Measurements from ENCODE around the gene OR5D16.
"Not testable (repeated sequence)": the region's sequence is repeated elsewhere in the genome, so short reads cannot be mapped to it uniquely, and the experiment has no call there.

The OR5D16 gene

DNA sequence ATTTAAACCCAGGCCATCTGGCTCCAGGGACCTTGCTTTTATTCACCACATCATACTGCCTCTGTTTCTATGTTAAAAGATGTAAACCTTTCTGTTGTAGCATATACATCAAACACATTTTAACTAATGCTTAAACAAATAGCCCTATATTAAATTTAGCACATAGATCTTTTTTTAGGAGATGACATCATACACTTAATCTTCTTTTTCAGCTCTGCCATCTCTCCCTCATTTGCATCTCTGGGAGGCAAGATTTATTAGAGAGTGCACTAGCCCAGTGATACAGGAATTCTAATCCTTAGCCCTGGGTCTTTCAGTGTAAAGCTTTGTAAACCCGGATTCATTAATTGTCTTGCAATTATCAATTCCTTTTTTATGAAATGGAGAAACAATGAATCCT, 13.6 kb downstream of the OR5D16 start:
- Histone ChIP-seq H3K27me3 (replicated peaks; ENCODE audit: control insufficient read depth, insufficient read depth, low read length, poor library complexity, severe bottlenecking) (no peaks in the 10 kb centered on the region), H3K36me3 (ENCODE audit: control insufficient read depth, insufficient read depth, low read length) (no peaks in the 10 kb centered on the region), H3K9me3 (ENCODE audit: control insufficient read depth, low read length) (no peaks in the 10 kb centered on the region), H3K4me1 (ENCODE audit: control insufficient read depth, insufficient read depth, low read length, poor library complexity, severe bottlenecking) (no peaks in the 10 kb centered on the region), H3K4me3 (ENCODE audit: insufficient read depth, low read depth, low read length, poor library complexity, severe bottlenecking) (no peak overlapping the region), H3K27ac (ENCODE audit: insufficient read depth, low read length, poor library complexity, severe bottlenecking) (no peak overlapping the region)
- no peak for DNase-seq

DNA sequence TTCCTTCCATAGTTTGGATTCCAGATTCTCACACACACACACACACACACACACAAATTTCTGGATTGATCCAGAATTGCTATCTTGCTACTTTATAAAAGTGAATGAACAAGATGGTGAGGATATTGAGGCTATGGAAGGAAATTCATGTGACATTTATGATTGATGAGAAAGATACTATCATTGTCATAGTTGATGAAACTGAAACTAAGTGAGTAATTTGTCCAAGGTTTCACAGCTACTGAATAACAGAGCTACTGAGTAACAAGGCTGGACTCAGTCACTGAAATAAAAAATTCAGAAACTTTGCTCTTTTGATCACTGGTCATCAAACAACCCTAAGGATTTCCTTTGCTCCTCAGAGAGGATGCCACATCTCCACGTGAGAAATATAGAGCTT, 16.2 kb downstream of the OR5D16 start:
- DNase-seq = no peak
- no peaks in the 10 kb centered on the region for H3K4me1 ChIP-seq (ENCODE audit: control insufficient read depth, insufficient read depth, low read length, poor library complexity, severe bottlenecking)
- H3K4me3 ChIP-seq (ENCODE audit: insufficient read depth, low read depth, low read length, poor library complexity, severe bottlenecking) = no peak overlapping the region
- no peak overlapping the region for H3K27ac ChIP-seq (ENCODE audit: insufficient read depth, low read length, poor library complexity, severe bottlenecking)
- no peaks in the 10 kb centered on the region for H3K27me3 ChIP-seq (replicated peaks; ENCODE audit: control insufficient read depth, insufficient read depth, low read length, poor library complexity, severe bottlenecking)
- no peaks in the 10 kb centered on the region for H3K9me3 ChIP-seq (ENCODE audit: control insufficient read depth, low read length)
- H3K36me3 ChIP-seq (ENCODE audit: control insufficient read depth, insufficient read depth, low read length) = no peaks in the 10 kb centered on the region

DNA sequence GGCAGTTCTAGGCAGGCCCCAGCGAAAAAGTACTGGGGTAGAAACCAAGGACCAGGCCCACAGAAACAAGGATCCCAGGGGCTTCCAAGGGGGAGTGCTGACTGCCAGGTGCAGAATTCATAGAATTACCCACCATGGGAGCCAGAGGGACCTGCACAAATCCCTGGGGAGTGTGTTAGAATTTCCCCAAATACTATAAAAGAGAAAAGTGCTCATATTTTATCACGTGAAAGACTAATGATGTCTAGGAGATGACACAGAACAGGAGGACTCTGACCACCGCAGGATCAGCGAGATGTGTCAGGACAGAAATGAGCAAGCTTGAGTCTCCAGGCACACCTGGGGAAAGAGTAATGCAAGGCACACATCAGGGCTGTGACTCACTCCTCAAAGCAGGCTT, 28.8 kb downstream of the OR5D16 start:
- not testable (repeated sequence) for H3K36me3 ChIP-seq (ENCODE audit: control insufficient read depth, insufficient read depth, low read length); H3K4me1 ChIP-seq (ENCODE audit: control insufficient read depth, insufficient read depth, low read length, poor library complexity, severe bottlenecking); H3K4me3 ChIP-seq (ENCODE audit: insufficient read depth, low read depth, low read length, poor library complexity, severe bottlenecking); H3K27ac ChIP-seq (ENCODE audit: insufficient read depth, low read length, poor library complexity, severe bottlenecking); H3K9me3 ChIP-seq (ENCODE audit: control insufficient read depth, low read length); H3K27me3 ChIP-seq (replicated peaks; ENCODE audit: control insufficient read depth, insufficient read depth, low read length, poor library complexity, severe bottlenecking); DNase-seq

DNA sequence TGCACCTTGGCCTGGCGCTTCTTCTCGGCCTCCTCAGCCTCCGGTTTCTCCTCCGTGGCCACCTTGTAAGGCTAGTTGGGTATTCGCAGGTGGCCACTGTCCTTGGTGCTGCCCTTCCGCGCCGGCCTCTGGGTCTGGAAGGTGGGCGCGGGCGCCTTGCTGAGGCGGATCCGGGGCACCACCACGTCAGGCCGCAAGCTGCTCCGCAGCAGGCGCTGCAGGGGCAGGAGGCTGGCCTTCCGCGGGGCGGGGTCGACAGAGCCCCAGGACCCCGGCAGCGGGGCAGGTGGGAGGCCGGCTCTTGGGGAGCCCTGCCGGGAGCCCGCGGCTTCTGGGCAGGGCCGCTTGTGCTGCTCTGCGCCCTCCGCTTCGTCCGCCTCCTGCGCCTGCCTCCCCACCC, 34.2 kb downstream of the OR5D16 start:
- not testable (repeated sequence) for H3K27ac ChIP-seq (ENCODE audit: insufficient read depth, low read length, poor library complexity, severe bottlenecking); H3K9me3 ChIP-seq (ENCODE audit: control insufficient read depth, low read length); H3K4me3 ChIP-seq (ENCODE audit: insufficient read depth, low read depth, low read length, poor library complexity, severe bottlenecking); H3K27me3 ChIP-seq (replicated peaks; ENCODE audit: control insufficient read depth, insufficient read depth, low read length, poor library complexity, severe bottlenecking); DNase-seq; H3K36me3 ChIP-seq (ENCODE audit: control insufficient read depth, insufficient read depth, low read length); H3K4me1 ChIP-seq (ENCODE audit: control insufficient read depth, insufficient read depth, low read length, poor library complexity, severe bottlenecking)

DNA sequence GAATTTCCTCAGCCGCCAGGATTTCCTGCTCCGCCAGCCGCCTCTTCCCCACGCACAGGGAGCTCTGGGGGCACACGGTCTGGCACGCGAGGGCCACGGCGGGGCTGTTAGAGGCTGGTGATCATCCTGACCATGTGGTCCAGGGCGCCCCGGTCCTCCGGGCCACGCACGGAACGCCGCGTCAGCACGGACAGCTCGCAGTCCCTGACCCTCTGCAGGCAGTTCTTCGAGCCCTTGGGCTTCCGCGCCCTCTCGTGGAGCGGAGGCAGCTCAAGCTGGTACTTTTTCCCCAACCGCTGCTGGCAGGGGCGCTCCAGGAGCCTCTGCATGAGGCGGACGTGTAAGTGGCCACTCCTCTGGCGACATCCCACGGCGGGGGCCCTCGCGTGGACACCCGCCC, 34.6 kb downstream of the OR5D16 start:
- DNase-seq; H3K27me3 ChIP-seq (replicated peaks; ENCODE audit: control insufficient read depth, insufficient read depth, low read length, poor library complexity, severe bottlenecking); H3K4me1 ChIP-seq (ENCODE audit: control insufficient read depth, insufficient read depth, low read length, poor library complexity, severe bottlenecking); H3K9me3 ChIP-seq (ENCODE audit: control insufficient read depth, low read length); H3K27ac ChIP-seq (ENCODE audit: insufficient read depth, low read length, poor library complexity, severe bottlenecking); H3K36me3 ChIP-seq (ENCODE audit: control insufficient read depth, insufficient read depth, low read length); H3K4me3 ChIP-seq (ENCODE audit: insufficient read depth, low read depth, low read length, poor library complexity, severe bottlenecking): not testable (repeated sequence)

DNA sequence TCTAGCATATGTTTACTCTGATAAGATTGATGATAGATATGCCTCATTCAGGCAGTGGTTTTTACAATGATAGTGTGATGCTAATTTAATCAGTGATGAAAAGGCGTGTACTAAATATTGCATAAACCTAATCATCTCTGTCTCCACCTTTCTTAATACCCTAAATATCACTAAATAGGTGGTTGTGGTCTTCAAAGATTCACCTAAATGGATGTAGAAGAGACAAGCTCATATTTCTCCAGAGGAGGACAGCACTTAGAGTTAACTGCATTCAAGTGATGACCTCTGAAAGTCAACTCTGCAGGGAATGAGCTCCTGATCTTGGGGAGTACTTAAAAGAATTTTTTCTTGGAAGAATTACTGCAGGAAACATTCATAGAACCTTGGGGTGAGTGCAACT, 44.4 kb downstream of the OR5D16 start, which contains the start of gene TRIM51:
Gene TRIM51, plus strand, starts transcription at position 301 of the 400 bp plus-strand sequence. CDS start 2,132 bp downstream, outside the sequence.
- H3K9me3 ChIP-seq (ENCODE audit: control insufficient read depth, low read length); H3K4me1 ChIP-seq (ENCODE audit: control insufficient read depth, insufficient read depth, low read length, poor library complexity, severe bottlenecking); H3K36me3 ChIP-seq (ENCODE audit: control insufficient read depth, insufficient read depth, low read length); H3K27me3 ChIP-seq (replicated peaks; ENCODE audit: control insufficient read depth, insufficient read depth, low read length, poor library complexity, severe bottlenecking); H3K27ac ChIP-seq (ENCODE audit: insufficient read depth, low read length, poor library complexity, severe bottlenecking); H3K4me3 ChIP-seq (ENCODE audit: insufficient read depth, low read depth, low read length, poor library complexity, severe bottlenecking); DNase-seq: not testable (repeated sequence)

DNA sequence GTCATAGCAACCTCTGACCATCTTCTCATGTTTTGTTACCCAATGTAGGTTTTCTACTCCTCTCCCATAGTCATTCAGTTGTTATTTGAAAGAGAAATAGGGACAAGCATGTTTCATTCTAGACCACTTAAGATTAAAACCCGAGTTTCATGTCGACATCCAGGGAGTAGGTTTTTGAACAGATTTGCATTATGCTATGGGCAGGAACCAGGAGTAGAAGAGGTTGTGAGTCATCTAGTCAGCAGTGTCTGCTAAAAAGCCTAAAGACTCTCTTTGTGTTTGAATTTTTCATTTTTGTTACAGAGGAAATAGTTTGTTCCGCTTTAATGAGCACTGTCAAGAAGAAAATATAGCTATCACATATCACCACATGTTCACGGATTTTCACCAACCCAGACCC, 46.4 kb downstream of the OR5D16 start:
- H3K4me1 ChIP-seq (ENCODE audit: control insufficient read depth, insufficient read depth, low read length, poor library complexity, severe bottlenecking); DNase-seq; H3K27me3 ChIP-seq (replicated peaks; ENCODE audit: control insufficient read depth, insufficient read depth, low read length, poor library complexity, severe bottlenecking); H3K27ac ChIP-seq (ENCODE audit: insufficient read depth, low read length, poor library complexity, severe bottlenecking); H3K36me3 ChIP-seq (ENCODE audit: control insufficient read depth, insufficient read depth, low read length); H3K4me3 ChIP-seq (ENCODE audit: insufficient read depth, low read depth, low read length, poor library complexity, severe bottlenecking); H3K9me3 ChIP-seq (ENCODE audit: control insufficient read depth, low read length): not testable (repeated sequence)

DNA sequence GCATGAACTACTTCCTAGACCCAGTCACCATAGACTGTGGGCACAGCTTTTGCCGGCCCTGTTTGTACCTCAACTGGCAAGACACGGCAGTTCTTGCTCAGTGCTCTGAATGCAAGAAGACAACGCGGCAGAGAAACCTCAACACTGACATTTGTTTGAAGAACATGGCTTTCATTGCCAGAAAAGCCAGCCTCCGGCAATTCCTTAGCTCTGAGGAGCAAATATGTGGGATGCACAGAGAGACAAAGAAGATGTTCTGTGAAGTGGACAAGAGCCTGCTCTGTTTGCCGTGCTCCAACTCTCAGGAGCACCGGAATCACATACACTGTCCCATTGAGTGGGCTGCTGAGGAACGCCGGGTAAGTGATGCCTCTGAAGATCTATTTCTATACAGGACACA, 46.9 kb downstream of the OR5D16 start:
- DNase-seq; H3K9me3 ChIP-seq (ENCODE audit: control insufficient read depth, low read length); H3K27me3 ChIP-seq (replicated peaks; ENCODE audit: control insufficient read depth, insufficient read depth, low read length, poor library complexity, severe bottlenecking); H3K27ac ChIP-seq (ENCODE audit: insufficient read depth, low read length, poor library complexity, severe bottlenecking); H3K36me3 ChIP-seq (ENCODE audit: control insufficient read depth, insufficient read depth, low read length); H3K4me3 ChIP-seq (ENCODE audit: insufficient read depth, low read depth, low read length, poor library complexity, severe bottlenecking); H3K4me1 ChIP-seq (ENCODE audit: control insufficient read depth, insufficient read depth, low read length, poor library complexity, severe bottlenecking): not testable (repeated sequence)
